ENCODE data around the gene FNDC1.

The FNDC1 gene

DNA sequence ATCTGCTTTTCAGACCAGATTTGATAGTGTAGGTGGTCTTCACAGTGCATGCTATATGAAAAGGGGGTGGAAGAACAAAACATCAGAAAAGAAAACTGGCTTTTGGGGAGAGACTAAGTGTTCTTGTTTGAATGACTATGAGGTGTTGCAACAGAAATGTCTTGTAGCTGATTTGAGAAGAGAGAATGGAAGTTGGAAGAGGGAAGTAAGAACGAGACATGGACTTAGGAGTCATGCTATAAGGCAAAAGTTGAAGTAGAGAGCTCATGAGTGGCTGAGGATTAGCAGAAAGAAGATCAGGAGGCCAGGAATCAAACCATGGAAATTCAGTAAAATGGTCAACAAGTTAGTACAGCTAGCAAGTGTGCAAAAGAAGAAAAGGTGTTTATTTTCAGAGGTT lies 32.1 kb downstream of the FNDC1 start:
- H3K4me3 ChIP-seq, result no peak overlapping the region
- no peak overlapping the region for H3K27ac ChIP-seq

DNA sequence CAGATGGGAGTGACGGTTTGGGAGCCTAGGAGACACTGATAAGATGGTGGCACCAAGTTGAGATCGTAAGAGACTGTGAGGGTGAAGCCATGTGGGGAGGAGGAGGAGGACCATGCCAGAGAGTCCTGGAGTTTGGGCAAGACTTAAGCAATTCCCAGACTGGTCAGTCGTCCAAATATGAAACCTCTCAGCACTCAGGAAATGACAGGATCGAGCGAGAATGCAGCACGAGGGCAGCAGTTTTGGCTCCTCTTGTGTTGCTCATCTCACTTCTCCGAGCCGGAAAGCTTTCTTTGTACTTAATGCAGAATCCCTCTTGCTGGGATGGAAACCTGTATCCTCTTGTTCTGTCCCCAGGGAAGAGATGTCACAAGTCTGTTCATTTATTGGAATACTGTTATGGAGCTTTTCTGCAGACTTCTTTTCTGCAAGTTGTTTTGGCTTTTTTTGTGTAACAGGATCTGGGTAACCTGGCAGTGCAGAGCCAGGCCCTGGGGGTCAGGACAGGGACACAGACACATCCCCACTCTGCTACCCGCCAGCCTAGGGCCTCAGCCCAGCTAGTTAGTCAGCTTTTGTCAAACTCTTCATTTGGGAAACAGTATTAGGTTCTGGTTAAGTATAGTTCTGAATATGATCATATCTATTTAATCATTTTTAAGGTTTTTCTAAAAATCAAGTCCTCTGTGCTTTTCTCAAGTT lies 34.3 kb downstream of the FNDC1 start:
- no peak overlapping the region for H3K4me3 ChIP-seq
- peak overlapping the region in 6 of 21 experiments; percentile 29 to 67 (median 44) for H3K27ac ChIP-seq

GRCh38 chr6:159204605-159205004 lies 35.4 kb downstream of the FNDC1 start:
- Histone ChIP-seq H3K27ac (peak overlapping the region in 4 of 21 experiments; percentile 7 to 67 (median 36)), H3K4me3 (no peak overlapping the region)

- Histone ChIP-seq H3K4me3 (no peak overlapping the region), H3K27ac (no peak overlapping the region)
Measured at GRCh38 chr6:159212028-159212427, 42.8 kb downstream of the FNDC1 start.

- no peak overlapping the region for H3K27ac ChIP-seq
Measured at GRCh38 chr6:159212525-159213280, 43.5 kb downstream of the FNDC1 start.

DNA sequence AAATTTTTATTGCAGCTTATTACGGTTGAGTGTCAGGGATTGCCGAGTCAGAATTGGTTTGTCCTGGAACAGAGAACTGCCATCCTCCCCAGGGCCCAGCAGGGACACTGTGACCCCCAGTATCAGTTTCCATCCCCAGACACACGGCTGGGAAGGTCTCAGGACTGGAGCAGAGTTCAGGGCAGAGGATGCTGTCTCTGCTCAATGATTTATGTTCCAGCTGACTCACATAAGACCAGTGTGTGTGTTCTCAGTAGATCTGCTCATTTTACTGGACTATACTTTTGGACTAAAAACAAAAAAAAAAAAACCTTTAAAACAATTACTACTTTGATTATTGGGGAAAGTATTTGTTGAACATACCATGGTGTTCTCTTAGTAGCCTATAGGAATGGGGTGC lies 44.2 kb downstream of the FNDC1 start:
- H3K4me3 ChIP-seq, result no peak overlapping the region

More at GRCh38 chr6:159212525-159213280, 43.5 kb downstream of the FNDC1 start:
- H3K4me3 ChIP-seq, result no peak overlapping the region

DNA sequence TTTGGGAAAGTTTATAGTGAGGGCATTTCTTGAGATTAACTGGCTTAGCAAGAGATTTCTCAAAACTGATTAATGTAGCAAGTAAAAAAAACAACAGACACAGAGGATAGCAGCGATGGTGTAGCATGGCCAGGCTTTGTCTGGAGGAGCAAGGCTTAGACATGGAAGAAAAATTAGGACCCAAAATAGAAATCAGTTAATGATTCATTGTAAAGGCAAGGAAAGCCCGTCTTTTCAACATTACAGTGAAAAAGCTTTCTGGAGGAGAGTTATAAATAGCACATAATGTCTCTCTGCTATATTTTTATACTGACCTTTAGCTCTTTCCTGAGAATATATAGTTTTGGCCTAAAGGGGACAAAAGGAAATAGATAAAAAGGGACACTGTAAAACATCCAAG lies 45.1 kb downstream of the FNDC1 start:
- H3K27ac ChIP-seq, result no peak overlapping the region
- no peak overlapping the region for H3K4me3 ChIP-seq

More for the DNA sequence above, 44.2 kb downstream of the FNDC1 start:
- H3K27ac ChIP-seq, result no peak overlapping the region

GRCh38 chr6:159217595-159218275 lies 48.5 kb downstream of the FNDC1 start:
- H3K4me3 ChIP-seq, result no peak overlapping the region

GRCh38 chr6:159220093-159220492 lies 50.9 kb downstream of the FNDC1 start:
- H3K4me3 ChIP-seq, result no peak overlapping the region
- H3K27ac ChIP-seq, result no peak overlapping the region

More at GRCh38 chr6:159217595-159218275, 48.5 kb downstream of the FNDC1 start:
- no peak overlapping the region for H3K27ac ChIP-seq

- H3K4me3 ChIP-seq, result no peak overlapping the region
Measured at GRCh38 chr6:159221486-159222170, 52.4 kb downstream of the FNDC1 start.

DNA sequence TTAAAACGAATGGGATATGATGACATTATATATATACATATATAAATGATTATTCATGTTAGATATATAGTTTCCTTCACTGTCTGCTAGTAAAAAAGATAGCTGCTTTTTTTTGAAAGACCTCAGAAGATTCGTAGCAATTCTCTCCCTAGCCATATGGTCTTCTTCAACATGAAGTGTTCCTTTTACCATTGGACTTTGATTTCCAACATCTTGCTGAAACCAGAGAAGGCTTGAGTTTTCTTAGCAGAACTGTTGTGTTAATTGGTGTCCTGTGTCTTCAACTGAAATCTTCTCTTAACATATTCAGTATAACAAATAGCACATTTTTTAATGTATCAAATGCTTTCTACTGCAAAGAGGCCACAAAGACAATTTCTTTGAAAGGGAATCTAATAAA lies 55.3 kb downstream of the FNDC1 start:
- Histone ChIP-seq H3K27ac (no peak overlapping the region), H3K4me3 (no peak overlapping the region)

More at GRCh38 chr6:159221486-159222170, 52.4 kb downstream of the FNDC1 start:
- no peak overlapping the region for H3K27ac ChIP-seq

GRCh38 chr6:159229651-159230051 lies 60.5 kb downstream of the FNDC1 start:
- Histone ChIP-seq H3K4me3 (no peak overlapping the region), H3K27ac (no peak overlapping the region)

DNA sequence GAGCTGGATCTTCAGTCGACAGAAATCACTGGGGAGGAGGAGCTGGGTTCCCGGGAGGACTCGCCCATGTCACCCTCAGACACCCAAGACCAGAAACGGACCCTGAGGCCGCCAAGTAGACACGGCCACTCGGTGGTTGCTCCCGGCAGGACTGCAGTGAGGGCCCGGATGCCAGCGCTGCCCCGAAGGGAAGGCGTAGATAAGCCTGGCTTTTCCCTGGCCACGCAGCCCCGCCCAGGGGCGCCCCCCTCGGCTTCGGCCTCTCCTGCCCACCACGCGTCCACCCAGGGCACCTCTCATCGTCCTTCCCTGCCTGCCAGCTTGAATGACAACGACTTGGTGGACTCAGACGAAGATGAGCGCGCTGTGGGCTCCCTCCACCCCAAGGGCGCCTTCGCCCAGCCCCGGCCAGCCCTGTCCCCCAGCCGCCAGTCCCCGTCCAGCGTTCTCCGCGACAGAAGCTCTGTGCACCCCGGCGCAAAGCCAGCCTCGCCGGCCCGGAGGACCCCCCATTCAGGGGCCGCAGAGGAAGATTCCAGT lies 63.0 kb downstream of the FNDC1 start:
- H3K4me3 ChIP-seq, result no peak overlapping the region
- no peak overlapping the region for H3K27ac ChIP-seq

DNA sequence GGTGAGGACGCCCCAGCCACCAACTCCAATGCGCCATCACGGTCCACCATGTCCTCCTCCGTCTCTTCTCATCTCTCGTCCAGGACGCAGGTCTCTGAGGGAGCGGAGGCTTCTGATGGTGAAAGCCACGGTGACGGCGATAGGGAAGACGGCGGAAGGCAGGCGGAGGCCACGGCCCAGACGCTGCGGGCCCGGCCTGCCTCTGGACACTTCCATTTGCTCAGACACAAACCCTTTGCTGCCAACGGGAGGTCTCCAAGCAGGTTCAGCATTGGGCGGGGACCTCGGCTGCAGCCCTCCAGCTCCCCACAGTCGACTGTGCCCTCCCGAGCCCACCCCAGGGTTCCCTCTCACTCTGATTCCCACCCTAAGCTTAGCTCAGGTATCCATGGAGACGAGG lies 63.6 kb downstream of the FNDC1 start:
- Histone ChIP-seq H3K27ac (no peak overlapping the region), H3K4me3 (no peak overlapping the region)

- no peak overlapping the region for H3K27ac ChIP-seq
- H3K4me3 ChIP-seq, result no peak overlapping the region
Measured at GRCh38 chr6:159233365-159234101, 64.3 kb downstream of the FNDC1 start.

DNA sequence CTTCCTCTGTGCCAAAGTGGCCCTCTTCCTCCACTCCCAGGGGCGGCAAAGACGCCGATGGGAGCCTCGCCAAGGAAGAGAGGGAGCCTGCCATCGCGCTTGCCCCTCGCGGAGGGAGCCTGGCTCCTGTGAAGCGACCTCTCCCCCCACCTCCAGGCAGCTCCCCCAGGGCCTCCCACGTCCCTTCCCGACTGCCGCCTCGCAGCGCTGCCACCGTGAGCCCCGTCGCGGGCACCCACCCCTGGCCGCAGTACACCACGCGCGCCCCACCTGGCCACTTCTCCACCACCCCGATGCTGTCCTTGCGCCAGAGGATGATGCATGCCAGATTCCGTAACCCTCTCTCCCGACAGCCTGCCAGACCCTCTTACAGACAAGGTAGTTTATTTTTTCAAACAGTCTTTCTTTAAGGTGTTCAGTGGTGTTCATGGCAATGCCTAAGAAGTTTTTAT lies 64.9 kb downstream of the FNDC1 start:
- Histone ChIP-seq H3K4me3 (no peak overlapping the region), H3K27ac (no peak overlapping the region)

GRCh38 chr6:159238920-159239558 lies 69.8 kb downstream of the FNDC1 start:
- no peak overlapping the region for H3K27ac ChIP-seq

GRCh38 chr6:159249128-159249527 lies 79.9 kb downstream of the FNDC1 start:
- Histone ChIP-seq H3K27ac (peak overlapping the region in 7 of 21 experiments; percentile 8 to 61 (median 43)), H3K4me3 (no peak overlapping the region)

More at GRCh38 chr6:159238920-159239558, 69.8 kb downstream of the FNDC1 start:
- no peak overlapping the region for H3K4me3 ChIP-seq

All from skin epidermis (tissue), 12 donors.